Activated CD8-positive, alpha-beta T cell treated with anti-CD3 and anti-CD28 coated beads for 36 hours (primary cell): Measurements from ENCODE around the gene SPIN1. TPM values are rescaled to one million over a fixed set of nuclear protein-coding genes. Genes with fewer than 3 reads are reported as not detected.

Source experiments
- ATAC-seq: fragments of 200-7000 bp; cut with Tn5 transposase; one replicate; pipeline ENCODE4 v1.10.0; 2021; ENCODE audit warnings: mild to moderate bottlenecking, moderate library complexity
- CTCF ChIA-PET: fragments of 350-600 bp; sonication (Branson Sonifier 250); formaldehyde crosslinking; loops from one replicate; lab custom pipeline; 2021; ENCODE audit warnings: antibody characterized with exemption; lab: Charles Lee
- POLR2A ChIA-PET: fragments of 350-600 bp; sonication (Branson Sonifier 250); formaldehyde crosslinking; loops from one replicate; lab custom pipeline; 2021; ENCODE audit warnings: antibody characterized with exemption; lab: Charles Lee
- DNase-seq: peaks from one replicate; pipeline ENCODE4 v3.0.0-alpha.2; 2020
- H3K27ac Mint-ChIP-seq: one replicate; pipeline ENCODE4 v1.8.0; 2021; ENCODE audit warnings: mild to moderate bottlenecking, mixed read lengths
- H3K27me3 Mint-ChIP-seq: one replicate; pipeline ENCODE4 v1.8.0; 2021; ENCODE audit warnings: mixed read lengths
- H3K36me3 Mint-ChIP-seq: one replicate; pipeline ENCODE4 v1.8.0; 2021; ENCODE audit warnings: low read depth, mixed read lengths
- H3K4me1 Mint-ChIP-seq: one replicate; pipeline ENCODE4 v1.8.0; 2021; ENCODE audit warnings: low read depth, mixed read lengths
- H3K4me3 Mint-ChIP-seq: one replicate; pipeline ENCODE4 v1.8.0; 2021; ENCODE audit warnings: mild to moderate bottlenecking, moderate library complexity, mixed read lengths
- H3K9me3 Mint-ChIP-seq: one replicate; pipeline ENCODE4 v1.8.0; 2021; ENCODE audit warnings: mixed read lengths
- intact Hi-C: fragments of 100-400 bp; cut with micrococcal nuclease; formaldehyde crosslinking; loops from one replicate; pipeline ENCODE4 v1.10.0; 2022
- total RNA-seq, 2 experiments: library from RNA; stranded (reverse); gene quantifications; one replicate each; pipeline ENCODE4 v1.2.3, GENCODE V29; 2021
- TF ChIP-seq, protein P1 (sequence below): fragments of 200-600 bp; IDR thresholded peaks from one replicate; pipeline ENCODE4 v1.8.0; 2022; ENCODE audit warnings: antibody characterized with exemption, mild to moderate bottlenecking

The SPIN1 gene
- total RNA-seq, 2 experiments from 2014 or later: 31.2 to 32.0 TPM

DNA sequence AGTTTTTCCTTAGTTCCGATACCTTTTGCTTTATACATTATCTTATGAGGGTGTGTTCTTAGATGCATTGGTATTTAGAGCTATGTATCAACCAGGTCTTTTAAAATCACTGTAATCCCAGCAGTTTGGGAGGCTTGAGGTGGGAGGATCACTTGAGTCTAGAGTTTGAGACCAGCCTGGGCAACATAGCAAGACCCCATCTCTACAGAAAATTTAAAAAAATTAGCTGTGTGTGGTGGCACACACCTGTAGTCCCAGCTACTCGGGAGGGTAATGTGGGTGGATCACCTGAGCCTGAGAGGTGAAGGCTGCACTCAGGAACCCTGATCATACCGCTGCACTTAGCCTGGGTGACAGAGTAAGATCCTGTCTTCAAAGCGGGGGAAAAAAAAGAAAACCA lies 15.1 kb downstream of the SPIN1 start:
- H3K36me3 Mint-ChIP-seq: peaks cover 13% of the 10 kb centered on the region
- POLR2A ChIA-PET: interaction anchor here (1.0 kb wide), 1 partner anchor 297 kb away, joined by 3 read pairs; no protein-coding TSS in a partner anchor
- H3K27me3 Mint-ChIP-seq: no peaks in the 10 kb centered on the region
- TF ChIP-seq, protein P1, sequence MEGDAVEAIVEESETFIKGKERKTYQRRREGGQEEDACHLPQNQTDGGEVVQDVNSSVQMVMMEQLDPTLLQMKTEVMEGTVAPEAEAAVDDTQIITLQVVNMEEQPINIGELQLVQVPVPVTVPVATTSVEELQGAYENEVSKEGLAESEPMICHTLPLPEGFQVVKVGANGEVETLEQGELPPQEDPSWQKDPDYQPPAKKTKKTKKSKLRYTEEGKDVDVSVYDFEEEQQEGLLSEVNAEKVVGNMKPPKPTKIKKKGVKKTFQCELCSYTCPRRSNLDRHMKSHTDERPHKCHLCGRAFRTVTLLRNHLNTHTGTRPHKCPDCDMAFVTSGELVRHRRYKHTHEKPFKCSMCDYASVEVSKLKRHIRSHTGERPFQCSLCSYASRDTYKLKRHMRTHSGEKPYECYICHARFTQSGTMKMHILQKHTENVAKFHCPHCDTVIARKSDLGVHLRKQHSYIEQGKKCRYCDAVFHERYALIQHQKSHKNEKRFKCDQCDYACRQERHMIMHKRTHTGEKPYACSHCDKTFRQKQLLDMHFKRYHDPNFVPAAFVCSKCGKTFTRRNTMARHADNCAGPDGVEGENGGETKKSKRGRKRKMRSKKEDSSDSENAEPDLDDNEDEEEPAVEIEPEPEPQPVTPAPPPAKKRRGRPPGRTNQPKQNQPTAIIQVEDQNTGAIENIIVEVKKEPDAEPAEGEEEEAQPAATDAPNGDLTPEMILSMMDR: no peak
- peaks cover 13% of the 10 kb centered on the region for H3K4me1 Mint-ChIP-seq
- no peak for ATAC-seq
- CTCF ChIA-PET: interaction anchor here (0.8 to 2.3 kb wide), 2 partner anchors 9 to 22 kb away, joined by 3 to 6 read pairs; no protein-coding TSS in a partner anchor
- H3K27ac Mint-ChIP-seq: no peak overlapping the region
- no peak overlapping the region for H3K4me3 Mint-ChIP-seq
- intact Hi-C loops: no loop called here
- H3K9me3 Mint-ChIP-seq: no peaks in the 10 kb centered on the region
- no peak for DNase-seq

GRCh38 chr9:88406051-88406450 lies 17.8 kb downstream of the SPIN1 start:
- ChIA-PET CTCF (no interaction called here), POLR2A (interaction anchor here (0.7 kb wide), 1 partner anchor 19 kb away, joined by 3 read pairs; no protein-coding TSS in a partner anchor)
- Mint-ChIP-seq H3K9me3 (peaks cover 10% of the 10 kb centered on the region), H3K4me1 (peaks cover 14% of the 10 kb centered on the region), H3K4me3 (no peak overlapping the region), H3K27me3 (no peaks in the 10 kb centered on the region), H3K27ac (no peak overlapping the region), H3K36me3 (peaks cover 23% of the 10 kb centered on the region)
- no peak for DNase-seq
- TF ChIP-seq, protein P1: no peak
- intact Hi-C loops: no loop called here
- no peak for ATAC-seq

GRCh38 chr9:88411471-88411870 lies 23.2 kb downstream of the SPIN1 start:
- Mint-ChIP-seq H3K4me1 (peaks cover 12% of the 10 kb centered on the region), H3K36me3 (peaks cover 40% of the 10 kb centered on the region), H3K4me3 (no peak overlapping the region), H3K27me3 (no peaks in the 10 kb centered on the region), H3K9me3 (peaks cover 24% of the 10 kb centered on the region), H3K27ac (no peak overlapping the region)
- no peak for DNase-seq
- POLR2A ChIA-PET: no interaction called here
- no peak for ATAC-seq
- intact Hi-C loops: no loop called here
- TF ChIP-seq, protein P1: no peak
- CTCF ChIA-PET: no interaction called here

DNA sequence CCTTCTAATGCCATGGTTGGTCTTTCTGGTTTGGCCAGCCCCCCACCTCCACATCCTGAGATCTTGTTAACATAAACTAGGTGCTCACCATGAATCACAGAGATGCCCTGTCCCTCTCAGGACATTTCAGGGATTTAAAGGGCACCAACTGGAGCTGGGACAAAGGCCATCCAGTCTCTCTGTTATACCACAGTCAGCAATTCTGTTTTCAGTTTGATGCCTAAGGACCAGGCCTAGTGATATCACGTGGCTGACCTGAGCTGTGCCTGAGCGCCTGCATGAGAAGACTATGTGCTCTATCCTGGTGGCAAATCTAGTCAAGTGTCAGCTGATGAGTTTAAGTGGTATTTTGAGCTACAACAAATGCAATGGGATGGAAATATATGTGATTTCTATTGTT lies 26.1 kb downstream of the SPIN1 start:
- TF ChIP-seq, protein P1: no peak
- ATAC-seq (no peak), DNase-seq (no peak)
- Mint-ChIP-seq H3K9me3 (peaks cover 41% of the 10 kb centered on the region), H3K4me3 (no peak overlapping the region), H3K4me1 (peaks cover 26% of the 10 kb centered on the region), H3K27me3 (no peaks in the 10 kb centered on the region), H3K27ac (no peak overlapping the region), H3K36me3 (peaks cover 64% of the 10 kb centered on the region)
- ChIA-PET CTCF (no interaction called here), POLR2A (no interaction called here)
- intact Hi-C loops: no loop called here

GRCh38 chr9:88418025-88418424 lies 29.8 kb downstream of the SPIN1 start:
- TF ChIP-seq, protein P1: no peak
- ATAC-seq: no peak
- H3K27ac Mint-ChIP-seq: no peak overlapping the region
- no peak for DNase-seq
- ChIA-PET POLR2A (interaction anchor here (0.7 kb wide), 1 partner anchor 8 kb away, joined by 3 read pairs; no protein-coding TSS in a partner anchor), CTCF (interaction anchor here (1.5 kb wide), 1 partner anchor 443 kb away, joined by 3 read pairs; no protein-coding TSS in a partner anchor)
- peaks cover 36% of the 10 kb centered on the region for H3K9me3 Mint-ChIP-seq
- peaks cover 21% of the 10 kb centered on the region for H3K4me1 Mint-ChIP-seq
- H3K4me3 Mint-ChIP-seq: no peak overlapping the region
- peaks cover 68% of the 10 kb centered on the region for H3K36me3 Mint-ChIP-seq
- intact Hi-C loops: no loop called here
- H3K27me3 Mint-ChIP-seq: no peaks in the 10 kb centered on the region
